ENCODE data around the gene C2CD2L. TPM values are rescaled to one million over a fixed set of nuclear protein-coding genes. Genes with fewer than 3 reads are reported as not detected.
"Not testable (repeated sequence)": the region's sequence is repeated elsewhere in the genome, so short reads cannot be mapped to it uniquely, and the experiment has no call there.

C2CD2L gene
- total and polyA plus RNA-seq, 2 donors (not counting 1 experiment from before 2014, with no cell fraction given): 3.0 TPM

DNA sequence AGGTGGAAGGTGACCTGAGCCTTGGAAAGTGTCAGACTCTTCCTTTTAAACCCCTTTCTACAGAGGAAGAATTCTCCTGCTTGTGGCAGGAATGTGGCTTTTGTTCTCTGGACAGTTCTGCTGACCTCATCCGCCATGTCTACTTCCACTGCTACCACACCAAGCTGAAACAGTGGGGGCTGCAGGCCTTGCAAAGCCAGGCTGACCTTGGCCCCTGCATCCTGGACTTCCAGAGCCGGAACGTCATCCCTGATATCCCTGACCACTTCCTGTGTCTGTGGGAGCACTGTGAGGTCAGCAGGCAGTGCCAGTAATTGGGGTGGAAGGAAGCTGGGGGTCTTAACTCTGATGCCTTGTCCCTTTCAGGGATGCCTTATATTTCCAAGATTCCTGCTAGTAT is 23.5 kb downstream of the C2CD2L start:
- no peaks in the 10 kb centered on the region for H3K27me3 ChIP-seq (ENCODE audit: control insufficient read depth, insufficient read depth, low read length)
- no peaks in the 10 kb centered on the region for H3K4me1 ChIP-seq (ENCODE audit: control insufficient read depth, extremely low read depth, insufficient read depth, low read length)
- no peak overlapping the region for H3K27ac ChIP-seq (ENCODE audit: insufficient read depth, low read length)
- no peak overlapping the region for H3K9ac ChIP-seq (ENCODE audit: insufficient read depth, low read length)
- peaks cover 10% of the 10 kb centered on the region for H3K36me3 ChIP-seq (ENCODE audit: control insufficient read depth, insufficient read depth, low read length)
- H2AFZ ChIP-seq (ENCODE audit: low read length): no peak overlapping the region
- peak in 1 of 2 donors; percentile 37 for DNase-seq (ENCODE audit: low read depth in 2 of 2)
- no peak overlapping the region for H3K4me3 ChIP-seq (replicated peaks in 1 of 4; ENCODE audit: control extremely low read depth in 1 of 4, insufficient read depth in 1 of 4, low read depth in 3 of 4, low read length in 4 of 4)
- H4K20me1 ChIP-seq (ENCODE audit: control insufficient read depth, extremely low read depth, insufficient read depth, low read length): no peaks in the 10 kb centered on the region
- no peaks in the 10 kb centered on the region for H3K79me2 ChIP-seq (ENCODE audit: control insufficient read depth, insufficient read depth, low read length)
- no peaks in the 10 kb centered on the region for H3K9me3 ChIP-seq (ENCODE audit: control insufficient read depth, insufficient read depth, low read depth, low read length)
- TF ChIP-seq CTCF (conservative IDR thresholded peaks at IDR 0.05 in 1 of 2, IDR thresholded peaks at IDR 0.05 in 1 of 2; ENCODE audit: low read depth in 1 of 2, low read length in 2 of 2) (no peak), EZH2 (IDR thresholded peaks at IDR 0.05; ENCODE audit: low read length, missing control alignments) (no peak)
- H3K4me2 ChIP-seq (ENCODE audit: extremely low read depth, insufficient read depth, low read length): no peak overlapping the region

DNA sequence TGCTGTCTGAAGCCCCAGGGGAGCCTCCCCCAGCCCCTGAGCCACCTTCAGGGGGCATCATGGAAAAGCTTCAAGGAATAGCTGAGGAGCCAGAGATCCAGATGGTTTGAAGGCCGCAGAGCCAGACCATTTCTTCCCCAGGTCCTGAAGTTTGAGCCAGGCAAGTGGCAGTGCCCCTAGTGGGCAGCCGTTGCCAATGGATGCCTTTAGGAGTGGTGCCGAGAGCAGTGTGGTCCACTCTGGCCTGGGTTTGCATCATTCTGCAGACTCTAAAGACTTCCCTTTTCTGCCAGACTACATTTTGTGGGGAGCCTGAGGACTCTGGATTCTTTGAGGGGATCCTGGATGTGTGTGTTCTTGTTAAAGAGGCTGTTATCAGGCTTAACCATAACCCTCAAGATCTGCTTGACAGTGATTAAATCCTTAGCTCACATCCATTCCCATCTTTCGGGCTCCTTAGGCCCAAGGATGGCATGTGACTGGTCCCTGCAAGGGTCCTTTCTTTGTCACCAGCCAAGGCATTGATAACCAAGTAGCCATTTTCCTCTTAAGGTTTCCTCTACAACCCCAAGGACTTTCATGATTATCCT is 27.3 kb downstream of the C2CD2L start:
- Histone ChIP-seq H3K4me3 (replicated peaks in 1 of 4; ENCODE audit: control extremely low read depth in 1 of 4, insufficient read depth in 1 of 4, low read depth in 3 of 4, low read length in 4 of 4) (no peak overlapping the region), H4K20me1 (ENCODE audit: control insufficient read depth, extremely low read depth, insufficient read depth, low read length) (no peaks in the 10 kb centered on the region), H3K9ac (ENCODE audit: insufficient read depth, low read length) (no peak overlapping the region), H3K9me3 (ENCODE audit: control insufficient read depth, insufficient read depth, low read depth, low read length) (no peaks in the 10 kb centered on the region), H3K27me3 (ENCODE audit: control insufficient read depth, insufficient read depth, low read length) (no peaks in the 10 kb centered on the region), H3K27ac (ENCODE audit: insufficient read depth, low read length) (no peak overlapping the region), H3K4me2 (ENCODE audit: extremely low read depth, insufficient read depth, low read length) (no peak overlapping the region), H3K36me3 (ENCODE audit: control insufficient read depth, insufficient read depth, low read length) (peaks cover 10% of the 10 kb centered on the region), H3K4me1 (ENCODE audit: control insufficient read depth, extremely low read depth, insufficient read depth, low read length) (no peaks in the 10 kb centered on the region), H2AFZ (ENCODE audit: low read length) (no peak overlapping the region), H3K79me2 (ENCODE audit: control insufficient read depth, insufficient read depth, low read length) (no peaks in the 10 kb centered on the region)
- TF ChIP-seq EZH2 (IDR thresholded peaks at IDR 0.05; ENCODE audit: low read length, missing control alignments) (no peak), CTCF (conservative IDR thresholded peaks at IDR 0.05 in 1 of 2, IDR thresholded peaks at IDR 0.05 in 1 of 2; ENCODE audit: low read depth in 1 of 2, low read length in 2 of 2) (peak; percentile 28 to 49)
- DNase-seq (ENCODE audit: low read depth in 2 of 2): no peak

DNA sequence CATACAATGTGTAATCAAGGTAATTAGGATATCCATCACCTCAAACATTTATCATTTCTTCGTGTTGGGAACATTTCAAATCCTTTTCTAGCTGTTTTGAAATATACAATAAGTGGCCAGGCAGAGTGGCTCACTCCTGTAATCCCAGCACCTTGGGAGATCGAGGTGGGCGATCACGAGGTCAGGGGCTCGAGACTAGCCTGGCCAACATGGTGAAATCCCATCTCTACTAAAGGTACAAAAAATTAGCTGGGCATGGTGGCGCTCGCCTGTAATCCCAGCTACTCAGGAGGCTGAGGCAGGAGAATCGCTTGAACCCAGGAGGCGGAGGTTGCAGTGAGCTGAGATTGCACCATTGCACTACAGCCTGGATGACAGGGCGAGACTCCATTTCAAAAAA is 32.1 kb downstream of the C2CD2L start:
- H3K4me1 ChIP-seq (ENCODE audit: control insufficient read depth, extremely low read depth, insufficient read depth, low read length); H3K9me3 ChIP-seq (ENCODE audit: control insufficient read depth, insufficient read depth, low read depth, low read length): not testable (repeated sequence)

More for the DNA sequence above, 32.1 kb downstream of the C2CD2L start:
- H4K20me1 ChIP-seq (ENCODE audit: control insufficient read depth, extremely low read depth, insufficient read depth, low read length); H3K79me2 ChIP-seq (ENCODE audit: control insufficient read depth, insufficient read depth, low read length); DNase-seq (ENCODE audit: low read depth in 2 of 2); H3K9ac ChIP-seq (ENCODE audit: insufficient read depth, low read length); H3K4me3 ChIP-seq (replicated peaks in 1 of 4; ENCODE audit: control extremely low read depth in 1 of 4, insufficient read depth in 1 of 4, low read depth in 3 of 4, low read length in 4 of 4); H3K27ac ChIP-seq (ENCODE audit: insufficient read depth, low read length); H3K4me2 ChIP-seq (ENCODE audit: extremely low read depth, insufficient read depth, low read length); H3K27me3 ChIP-seq (ENCODE audit: control insufficient read depth, insufficient read depth, low read length); H2AFZ ChIP-seq (ENCODE audit: low read length); H3K36me3 ChIP-seq (ENCODE audit: control insufficient read depth, insufficient read depth, low read length): not testable (repeated sequence)

All from fibroblast of lung (primary cell).